Measurements from ENCODE around the gene HESX1. TPM values are rescaled to one million over a fixed set of nuclear protein-coding genes. Genes with fewer than 3 reads are reported as not detected.
A peak's percentile ranks its signal among the peaks of the same experiment; 100 is the strongest.

Gene HESX1
- total and polyA plus RNA-seq, 2 of the 4 experiments (the other 2 are of a cell fraction): 0.36 to 0.82 TPM

- Histone ChIP-seq H2BK120ac (ENCODE audit: low read depth, low read length) (no peak overlapping the region), H2AFZ (replicated peaks; ENCODE audit: low read length, poor library complexity) (no peak overlapping the region), H3K36me3 (ENCODE audit: control insufficient read depth, insufficient read depth, low read length) (no peaks in the 10 kb centered on the region), H3K4me2 (ENCODE audit: low read depth, low read length) (0 out of 2 replicates have a peak overlapping the region, but pooled peaks have one; percentile 30), H3K56ac (ENCODE audit: extremely low read depth, insufficient read depth, low read length) (no peak overlapping the region), H3K27me3 (ENCODE audit: control insufficient read depth, insufficient read depth, low read length) (peaks cover 40% of the 10 kb centered on the region), H4K20me1 (ENCODE audit: insufficient read depth, low read length) (no peaks in the 10 kb centered on the region; the same call in 1 of the 2 replicates), H2BK5ac (ENCODE audit: low read depth, low read length, poor library complexity, severe bottlenecking) (no peak overlapping the region), H4K5ac (ENCODE audit: low read depth, low read length) (no peak overlapping the region), H3K18ac (ENCODE audit: low read depth, low read length) (no peak overlapping the region), H3K4me3 (ENCODE audit: insufficient read depth, low read depth, low read length) (no peak overlapping the region), H2BK20ac (ENCODE audit: low read depth, low read length) (no peak overlapping the region), H3K23ac (ENCODE audit: low read depth, low read length) (no peak overlapping the region), H3K9me3 (ENCODE audit: control insufficient read depth, insufficient read depth, low read length) (no peaks in the 10 kb centered on the region), H4K91ac (ENCODE audit: insufficient read depth, low read depth, low read length) (no peak overlapping the region), H4K8ac (ENCODE audit: low read depth in 2 of 2, low read length in 2 of 2) (no peak overlapping the region), H2AK9ac (replicated peaks; ENCODE audit: low read depth, low read length, poor library complexity) (no peak overlapping the region), H2BK15ac (ENCODE audit: low read depth, low read length) (no peak overlapping the region), H3K9me1 (ENCODE audit: insufficient read depth, low read length) (no peaks in the 10 kb centered on the region), H3K4ac (ENCODE audit: low read depth, low read length) (no peak overlapping the region), H3K4me1 (ENCODE audit: control insufficient read depth, insufficient read depth, low read length) (peaks cover 6% of the 10 kb centered on the region; the same call in 1 of the 2 replicates), H3K79me1 (ENCODE audit: low read depth in 1 of 2, low read length in 2 of 2) (no peaks in the 10 kb centered on the region), H3K9ac (ENCODE audit: low read depth, low read length) (no peak overlapping the region), H3K14ac (replicated peaks; ENCODE audit: low read depth, low read length) (no peak overlapping the region), H3K27ac (ENCODE audit: insufficient read depth, low read length) (no peak overlapping the region), H2AK5ac (ENCODE audit: low read depth, low read length) (no peak overlapping the region)
- no TSS peak for BruUV-seq (replicated peaks)
- TF ChIP-seq CEBPB (IDR thresholded peaks at IDR 0.05; ENCODE audit: low read depth, low read length) (no peak), SMC3 (IDR thresholded peaks at IDR 0.05; ENCODE audit: low read depth, low read length) (no peak), MAZ (IDR thresholded peaks at IDR 0.05; ENCODE audit: borderline replicate concordance, low read depth, low read length) (no peak), ELK1 (IDR thresholded peaks at IDR 0.05; ENCODE audit: borderline replicate concordance, low read depth, low read length) (no peak)
- TF ChIP-seq, protein P1, sequence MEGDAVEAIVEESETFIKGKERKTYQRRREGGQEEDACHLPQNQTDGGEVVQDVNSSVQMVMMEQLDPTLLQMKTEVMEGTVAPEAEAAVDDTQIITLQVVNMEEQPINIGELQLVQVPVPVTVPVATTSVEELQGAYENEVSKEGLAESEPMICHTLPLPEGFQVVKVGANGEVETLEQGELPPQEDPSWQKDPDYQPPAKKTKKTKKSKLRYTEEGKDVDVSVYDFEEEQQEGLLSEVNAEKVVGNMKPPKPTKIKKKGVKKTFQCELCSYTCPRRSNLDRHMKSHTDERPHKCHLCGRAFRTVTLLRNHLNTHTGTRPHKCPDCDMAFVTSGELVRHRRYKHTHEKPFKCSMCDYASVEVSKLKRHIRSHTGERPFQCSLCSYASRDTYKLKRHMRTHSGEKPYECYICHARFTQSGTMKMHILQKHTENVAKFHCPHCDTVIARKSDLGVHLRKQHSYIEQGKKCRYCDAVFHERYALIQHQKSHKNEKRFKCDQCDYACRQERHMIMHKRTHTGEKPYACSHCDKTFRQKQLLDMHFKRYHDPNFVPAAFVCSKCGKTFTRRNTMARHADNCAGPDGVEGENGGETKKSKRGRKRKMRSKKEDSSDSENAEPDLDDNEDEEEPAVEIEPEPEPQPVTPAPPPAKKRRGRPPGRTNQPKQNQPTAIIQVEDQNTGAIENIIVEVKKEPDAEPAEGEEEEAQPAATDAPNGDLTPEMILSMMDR (conservative IDR thresholded peaks at IDR 0.05; ENCODE audit: low read depth, low read length): no peak
- WGBS, 2 experiments (ENCODE audit: extremely low coverage in 2 of 2, insufficient read length in 1 of 2): no CpG with 5 or more reads among the region's 4 CpGs
- in situ Hi-C loops (cut with MboI; ENCODE audit: low sequenced_read_pairs): loop anchor here (25.0 kb wide), 1 partner anchor 397 kb away; the partner anchor contains the start of gene PDE12
- ChIA-PET POLR2A (ENCODE audit: unreplicated experiment) (no interaction called here), CTCF (no interaction called here)
- dilution Hi-C loops (cut with HindIII; ENCODE audit: low sequenced_read_pairs, unreplicated experiment): no loop called here
- ATAC-seq (ENCODE audit: low read depth) (no peak), DNase-seq (no peak)
- intact Hi-C loops (cut with micrococcal nuclease): no loop called here
Measured at GRCh38 chr3:57165641-57166040, 34.1 kb downstream of the HESX1 start.

Data from IMR-90 (cell line).